ENCODE results near the gene OSMR. TPM values are rescaled to one million over a fixed set of nuclear protein-coding genes. Genes with fewer than 3 reads are reported as not detected.
"Not testable (repeated sequence)": the region's sequence is repeated elsewhere in the genome, so short reads cannot be mapped to it uniquely, and the experiment has no call there.

The OSMR gene
- polyA plus RNA-seq, 4 donors, result 0.22 to 9.2 (median 1.7) TPM

DNA sequence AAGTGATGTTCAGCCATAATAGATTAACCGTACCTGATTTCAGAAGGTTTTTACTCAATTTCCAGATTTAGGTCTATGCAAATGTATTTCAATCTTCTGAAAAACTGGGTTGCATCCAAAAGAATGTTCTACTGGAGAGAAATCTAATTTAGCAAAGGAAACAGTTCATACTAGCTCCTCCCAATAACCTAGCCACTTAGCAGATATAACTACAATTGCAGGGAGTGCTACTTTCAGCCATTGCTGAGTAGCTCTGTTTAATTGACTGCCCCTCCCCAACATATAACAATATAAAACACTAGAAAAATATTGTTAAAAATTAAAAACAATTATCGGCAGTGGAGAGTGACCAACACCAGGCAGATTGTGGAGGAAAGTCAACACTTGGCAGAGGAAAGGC is 7.9 kb upstream of the OSMR start:
- no peak overlapping the region for H3K4me3 ChIP-seq (ENCODE audit: low read depth in 1 of 3, low read length in 3 of 3)
- no peak for DNase-seq
- H3K9me3 ChIP-seq (ENCODE audit: control insufficient read depth in 2 of 2, insufficient read depth in 1 of 2, low read depth in 1 of 2, low read length in 1 of 2), result no peaks in the 10 kb centered on the region
- FAIRE-seq, result no peak
- no peaks in the 10 kb centered on the region for H3K4me1 ChIP-seq (ENCODE audit: control insufficient read depth in 3 of 3, insufficient read depth in 2 of 3, low read depth in 1 of 3, low read length in 2 of 3)
- no peaks in the 10 kb centered on the region for H3K36me3 ChIP-seq (ENCODE audit: control insufficient read depth in 3 of 3, insufficient read depth in 2 of 3, low read depth in 1 of 3, low read length in 3 of 3)
- no peaks in the 10 kb centered on the region for H3K27me3 ChIP-seq (ENCODE audit: control insufficient read depth in 3 of 3, insufficient read depth in 3 of 3, low read length in 3 of 3)
- no peak overlapping the region for H3K27ac ChIP-seq (ENCODE audit: low read depth in 1 of 3, low read length in 2 of 3)
- WGBS, 3 donors, result 62 to 91% (median 90%) methylated on average over 2 of the region's 2 CpGs

DNA sequence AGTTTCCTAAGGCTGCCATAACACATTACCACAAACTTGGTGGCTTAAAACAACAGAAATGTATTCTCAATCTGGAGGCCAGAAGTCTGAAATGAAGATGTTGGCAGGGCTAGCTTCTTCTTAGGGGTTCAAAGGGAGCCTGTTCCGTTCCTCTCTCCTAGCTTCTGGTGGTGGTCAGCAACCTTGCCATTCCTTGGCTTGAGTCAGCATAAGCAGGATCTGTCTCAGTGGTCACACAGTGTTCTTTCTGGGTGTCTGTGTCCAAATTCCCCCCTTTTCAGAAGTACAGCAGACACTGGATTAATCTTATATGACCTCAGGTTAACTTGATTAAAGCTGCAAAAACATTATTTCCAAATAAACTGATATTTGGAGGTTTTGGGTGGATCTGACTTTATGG is 2.1 kb upstream of the OSMR start:
- no peak overlapping the region for H3K4me3 ChIP-seq (ENCODE audit: low read depth in 1 of 3, low read length in 3 of 3)
- DNase-seq (no peak), FAIRE-seq (no peak)
- H3K27me3 ChIP-seq (ENCODE audit: control insufficient read depth in 3 of 3, insufficient read depth in 3 of 3, low read length in 3 of 3), result peaks cover 0 to 40% (median 6%) of the 10 kb centered on the region in 3 donors
- no peaks in the 10 kb centered on the region for H3K9me3 ChIP-seq (ENCODE audit: control insufficient read depth in 2 of 2, insufficient read depth in 1 of 2, low read depth in 1 of 2, low read length in 1 of 2)
- WGBS, 3 donors, result 81 to 90% (median 85%) methylated on average over 1 of the region's 1 CpG
- H3K27ac ChIP-seq (ENCODE audit: low read depth in 1 of 3, low read length in 2 of 3), result no peak overlapping the region
- no peaks in the 10 kb centered on the region for H3K36me3 ChIP-seq (ENCODE audit: control insufficient read depth in 3 of 3, insufficient read depth in 2 of 3, low read depth in 1 of 3, low read length in 3 of 3)
- no peaks in the 10 kb centered on the region for H3K4me1 ChIP-seq (ENCODE audit: control insufficient read depth in 3 of 3, insufficient read depth in 2 of 3, low read depth in 1 of 3, low read length in 2 of 3)

DNA sequence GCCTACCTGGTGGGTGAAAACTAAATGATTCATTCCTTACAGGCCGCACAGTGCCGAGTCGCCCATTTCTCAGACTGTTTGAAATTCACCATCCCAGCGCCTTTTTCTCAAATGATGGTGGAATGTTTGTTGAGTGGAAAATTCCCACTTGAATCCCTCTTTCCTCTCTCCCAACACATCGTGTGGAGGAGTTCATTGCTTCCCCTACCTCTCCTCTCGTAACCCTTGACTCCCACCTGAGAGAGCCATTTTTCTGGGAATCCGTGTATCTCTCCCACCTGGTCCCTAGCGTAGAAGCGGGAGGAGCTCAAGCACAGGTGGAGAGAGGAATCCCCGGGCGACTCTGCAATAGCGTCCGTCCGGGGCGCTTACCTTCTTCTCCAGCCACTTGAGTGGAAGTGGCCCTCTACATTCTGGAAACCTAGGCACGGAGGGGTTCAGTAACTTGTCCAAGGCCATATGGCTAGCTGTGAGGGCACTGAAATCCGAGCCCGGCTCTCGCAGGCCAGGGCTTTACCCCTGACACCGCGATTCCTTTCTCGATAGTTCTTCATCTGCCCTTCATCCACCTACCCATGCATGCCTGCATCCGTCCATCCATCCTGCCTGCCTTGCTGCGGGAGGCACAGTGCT is 683 bp downstream of the OSMR start:
- Histone ChIP-seq H3K9me3 (ENCODE audit: control insufficient read depth in 2 of 2, insufficient read depth in 1 of 2, low read depth in 1 of 2, low read length in 1 of 2) (peaks cover 0 to 4% of the 10 kb centered on the region in 2 donors), H3K4me3 (ENCODE audit: low read depth in 1 of 3, low read length in 3 of 3) (peak overlapping the region; percentile 48 to 57 (median 51)), H3K4me1 (ENCODE audit: control insufficient read depth in 3 of 3, insufficient read depth in 2 of 3, low read depth in 1 of 3, low read length in 2 of 3) (no peaks in the 10 kb centered on the region), H3K36me3 (ENCODE audit: control insufficient read depth in 3 of 3, insufficient read depth in 2 of 3, low read depth in 1 of 3, low read length in 3 of 3) (peaks cover 0 to 3% (median 0%) of the 10 kb centered on the region in 3 donors), H3K27ac (ENCODE audit: low read depth in 1 of 3, low read length in 2 of 3) (peak overlapping the region in 1 of 3 donors; percentile 93), H3K27me3 (ENCODE audit: control insufficient read depth in 3 of 3, insufficient read depth in 3 of 3, low read length in 3 of 3) (peaks cover 0 to 43% (median 6%) of the 10 kb centered on the region in 3 donors)
- DNase-seq, result no peak
- no peak for FAIRE-seq
- 19 to 32% (median 21%) methylated on average over 24 of the region's 24 CpGs for WGBS, 3 donors

DNA sequence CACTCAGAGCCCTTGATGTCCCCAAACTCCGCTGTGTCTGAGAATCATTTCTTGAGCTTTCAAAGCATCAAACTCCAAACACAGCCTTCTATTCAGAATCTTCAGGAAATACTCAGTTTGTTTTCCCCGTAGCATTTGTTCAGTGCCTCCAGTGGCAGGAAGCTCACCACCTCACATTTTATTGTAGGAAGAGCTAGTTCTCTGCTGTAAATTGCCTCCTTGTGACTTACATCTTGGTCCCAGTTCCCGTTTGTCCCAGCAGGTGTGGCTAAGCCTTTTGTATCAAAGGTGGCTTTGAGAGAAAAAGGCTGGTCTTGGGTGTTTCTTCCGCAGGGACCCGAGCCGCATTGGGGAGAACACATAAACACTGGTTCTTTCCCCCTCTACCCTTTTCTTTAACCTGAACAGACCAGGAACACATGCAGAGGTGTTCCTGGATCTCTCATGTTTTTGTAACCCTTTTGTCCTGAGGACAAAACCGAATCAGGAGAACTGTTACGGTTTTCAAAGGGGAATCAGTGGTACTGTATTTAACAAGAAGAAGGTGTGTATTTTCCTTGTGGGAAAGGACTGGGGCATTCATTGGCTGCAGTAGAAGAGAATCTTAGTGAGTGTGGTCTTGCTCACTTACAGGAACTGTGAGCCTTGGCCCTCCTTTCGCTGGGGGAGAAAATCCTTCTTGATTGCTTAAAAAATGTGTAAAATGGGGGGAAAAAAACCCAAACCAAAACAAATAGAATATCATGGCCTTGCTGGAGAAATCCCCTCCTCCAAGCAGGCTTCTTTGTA is 1.9 kb downstream of the OSMR start:
- peaks cover 0 to 43% (median 6%) of the 10 kb centered on the region in 3 donors for H3K27me3 ChIP-seq (ENCODE audit: control insufficient read depth in 3 of 3, insufficient read depth in 3 of 3, low read length in 3 of 3)
- H3K36me3 ChIP-seq (ENCODE audit: control insufficient read depth in 3 of 3, insufficient read depth in 2 of 3, low read depth in 1 of 3, low read length in 3 of 3), result peaks cover 0 to 3% (median 0%) of the 10 kb centered on the region in 3 donors
- FAIRE-seq (no peak), DNase-seq (no peak)
- peak overlapping the region in 1 of 3 donors; percentile 3 for H3K27ac ChIP-seq (ENCODE audit: low read depth in 1 of 3, low read length in 2 of 3)
- H3K4me1 ChIP-seq (ENCODE audit: control insufficient read depth in 3 of 3, insufficient read depth in 2 of 3, low read depth in 1 of 3, low read length in 2 of 3), result no peaks in the 10 kb centered on the region
- WGBS, 3 donors, result 60 to 65% (median 61%) methylated on average over 9 of the region's 9 CpGs
- peaks cover 0 to 5% of the 10 kb centered on the region in 2 donors for H3K9me3 ChIP-seq (ENCODE audit: control insufficient read depth in 2 of 2, insufficient read depth in 1 of 2, low read depth in 1 of 2, low read length in 1 of 2)
- no peak overlapping the region for H3K4me3 ChIP-seq (ENCODE audit: low read depth in 1 of 3, low read length in 3 of 3)

DNA sequence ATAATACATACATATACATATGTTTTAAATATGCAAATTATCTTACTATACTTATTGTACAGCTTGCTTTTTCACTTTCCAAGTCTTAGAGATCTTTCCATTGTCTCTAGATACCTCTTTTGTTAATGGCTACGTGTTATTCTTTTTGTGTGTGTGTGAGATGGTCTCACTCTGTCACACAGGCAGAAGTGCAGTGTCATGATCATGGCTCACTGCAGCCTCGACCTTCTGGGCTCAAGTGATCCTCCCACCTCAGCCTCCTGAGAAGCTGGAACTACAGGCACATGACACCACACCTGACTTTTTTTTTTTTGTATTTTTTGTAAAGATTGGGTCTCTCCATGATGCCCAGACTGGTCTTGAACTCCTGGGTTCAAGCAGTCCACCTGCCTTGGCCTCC is 2.8 kb downstream of the OSMR start:
- no peak overlapping the region for H3K27ac ChIP-seq (ENCODE audit: low read depth in 1 of 3, low read length in 2 of 3)
- no peak overlapping the region for H3K4me3 ChIP-seq (ENCODE audit: low read depth in 1 of 3, low read length in 3 of 3)
- peaks cover 0 to 5% of the 10 kb centered on the region in 2 donors for H3K9me3 ChIP-seq (ENCODE audit: control insufficient read depth in 2 of 2, insufficient read depth in 1 of 2, low read depth in 1 of 2, low read length in 1 of 2)
- DNase-seq (no peak), FAIRE-seq (no peak)
- 35 to 76% (median 62%) methylated on average over 2 of the region's 2 CpGs for WGBS, 3 donors
- peaks cover 0 to 41% (median 6%) of the 10 kb centered on the region in 3 donors for H3K27me3 ChIP-seq (ENCODE audit: control insufficient read depth in 3 of 3, insufficient read depth in 3 of 3, low read length in 3 of 3)
- peaks cover 0 to 3% (median 0%) of the 10 kb centered on the region in 3 donors for H3K36me3 ChIP-seq (ENCODE audit: control insufficient read depth in 3 of 3, insufficient read depth in 2 of 3, low read depth in 1 of 3, low read length in 3 of 3)
- no peaks in the 10 kb centered on the region for H3K4me1 ChIP-seq (ENCODE audit: control insufficient read depth in 3 of 3, insufficient read depth in 2 of 3, low read depth in 1 of 3, low read length in 2 of 3)

DNA sequence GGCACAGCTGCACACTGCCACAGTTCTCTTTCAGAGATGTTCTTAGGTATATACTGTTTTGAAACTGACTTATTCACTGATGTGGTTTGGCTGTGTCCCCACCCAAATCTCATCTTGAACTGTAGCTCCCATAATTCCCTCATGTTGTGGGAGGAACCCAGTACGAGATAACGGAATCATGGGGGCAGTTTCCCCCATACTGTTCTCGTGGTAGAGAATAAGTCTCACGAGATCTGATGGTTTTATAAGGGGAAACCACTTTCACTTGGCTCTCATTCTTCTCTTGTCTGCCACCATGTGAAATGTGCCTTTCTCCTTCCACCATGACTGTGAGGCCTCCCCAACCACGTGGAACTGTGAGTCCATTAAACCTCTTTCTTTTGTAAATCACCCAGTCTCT is 5.8 kb downstream of the OSMR start:
- FAIRE-seq, result not testable (repeated sequence)

DNA sequence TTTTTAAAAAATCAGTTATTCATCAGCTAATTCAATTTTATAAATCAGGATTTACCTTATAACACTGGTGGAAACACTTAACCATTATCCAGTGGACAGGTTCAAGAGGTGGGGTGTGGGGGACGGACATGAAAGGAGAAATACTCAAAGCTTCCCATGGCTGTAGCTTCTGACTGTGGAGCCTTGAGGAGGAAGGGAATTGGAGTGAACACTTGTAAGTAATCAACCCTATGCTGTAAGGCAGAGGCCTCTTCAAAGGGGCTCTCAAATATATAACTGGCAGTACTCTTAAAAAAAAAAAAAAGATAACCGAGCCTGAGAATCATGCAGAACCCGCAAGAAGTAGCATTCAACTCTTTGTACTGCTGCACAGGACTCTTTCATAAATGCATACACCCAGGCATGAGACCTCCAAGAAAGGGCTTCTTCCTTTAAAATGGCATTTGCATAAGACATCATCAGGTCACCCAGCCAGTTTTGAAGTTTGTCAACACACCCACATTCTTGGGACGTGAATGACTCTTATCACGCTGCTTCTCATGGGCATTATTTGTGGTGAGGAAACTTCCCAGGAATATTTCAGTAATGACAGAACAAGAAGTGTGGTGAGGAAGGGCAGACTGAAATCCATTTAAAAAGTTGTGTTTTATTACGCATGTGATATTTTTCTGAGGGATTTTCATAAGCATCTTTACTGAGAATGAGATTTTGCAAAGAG is 8.1 kb downstream of the OSMR start:
- Histone ChIP-seq H3K27me3 (ENCODE audit: control insufficient read depth in 3 of 3, insufficient read depth in 3 of 3, low read length in 3 of 3) (peaks cover 0 to 2% (median 0%) of the 10 kb centered on the region in 3 donors), H3K4me3 (ENCODE audit: low read depth in 1 of 3, low read length in 3 of 3) (no peak overlapping the region), H3K27ac (ENCODE audit: low read depth in 1 of 3, low read length in 2 of 3) (no peak overlapping the region), H3K36me3 (ENCODE audit: control insufficient read depth in 3 of 3, insufficient read depth in 2 of 3, low read depth in 1 of 3, low read length in 3 of 3) (peaks cover 0 to 3% (median 0%) of the 10 kb centered on the region in 3 donors), H3K4me1 (ENCODE audit: control insufficient read depth in 3 of 3, insufficient read depth in 2 of 3, low read depth in 1 of 3, low read length in 2 of 3) (no peaks in the 10 kb centered on the region), H3K9me3 (ENCODE audit: control insufficient read depth in 2 of 2, insufficient read depth in 1 of 2, low read depth in 1 of 2, low read length in 1 of 2) (peaks cover 0 to 5% of the 10 kb centered on the region in 2 donors)
- WGBS, 3 donors, result 62 to 76% (median 71%) methylated on average over 6 of the region's 6 CpGs
- DNase-seq, result no peak
- no peak for FAIRE-seq

More for the DNA sequence above, 5.8 kb downstream of the OSMR start:
- not testable (repeated sequence) for H3K27ac ChIP-seq (ENCODE audit: low read depth in 1 of 3, low read length in 2 of 3); H3K4me3 ChIP-seq (ENCODE audit: low read depth in 1 of 3, low read length in 3 of 3); H3K4me1 ChIP-seq (ENCODE audit: control insufficient read depth in 3 of 3, insufficient read depth in 2 of 3, low read depth in 1 of 3, low read length in 2 of 3); DNase-seq; H3K36me3 ChIP-seq (ENCODE audit: control insufficient read depth in 3 of 3, insufficient read depth in 2 of 3, low read depth in 1 of 3, low read length in 3 of 3); H3K9me3 ChIP-seq (ENCODE audit: control insufficient read depth in 2 of 2, insufficient read depth in 1 of 2, low read depth in 1 of 2, low read length in 1 of 2)
- H3K27me3 ChIP-seq (ENCODE audit: control insufficient read depth in 3 of 3, insufficient read depth in 3 of 3, low read length in 3 of 3), result peaks cover 0 to 19% (median 3%) of the 10 kb centered on the region in 3 donors
- WGBS, 3 donors, result 70 to 79% (median 71%) methylated on average over 5 of the region's 5 CpGs

DNA sequence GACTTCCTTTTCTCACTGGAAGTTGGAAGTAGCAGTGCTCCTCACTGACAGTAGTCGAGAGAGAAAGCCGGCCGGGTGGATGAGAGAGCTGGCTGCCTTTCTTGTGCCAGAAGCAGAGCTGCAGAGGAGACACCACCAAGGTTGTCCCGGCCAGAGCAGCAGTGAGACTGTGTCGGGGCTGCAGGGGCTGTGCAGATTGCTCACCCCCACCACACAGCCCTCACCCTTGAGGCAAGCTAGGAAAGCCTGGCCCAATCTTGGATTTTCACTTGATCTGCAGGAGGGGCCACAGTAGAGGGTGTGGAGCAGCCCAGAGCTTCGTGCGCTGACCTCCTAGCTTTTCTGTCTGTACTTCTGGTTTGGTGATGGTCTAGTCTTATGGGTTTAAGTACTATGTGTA is 9.1 kb downstream of the OSMR start:
- Histone ChIP-seq H3K4me1 (ENCODE audit: control insufficient read depth in 3 of 3, insufficient read depth in 2 of 3, low read depth in 1 of 3, low read length in 2 of 3) (no peaks in the 10 kb centered on the region), H3K27me3 (ENCODE audit: control insufficient read depth in 3 of 3, insufficient read depth in 3 of 3, low read length in 3 of 3) (no peaks in the 10 kb centered on the region), H3K27ac (ENCODE audit: low read depth in 1 of 3, low read length in 2 of 3) (no peak overlapping the region), H3K9me3 (ENCODE audit: control insufficient read depth in 2 of 2, insufficient read depth in 1 of 2, low read depth in 1 of 2, low read length in 1 of 2) (peaks cover 0 to 5% of the 10 kb centered on the region in 2 donors), H3K36me3 (ENCODE audit: control insufficient read depth in 3 of 3, insufficient read depth in 2 of 3, low read depth in 1 of 3, low read length in 3 of 3) (peaks cover 0 to 3% (median 0%) of the 10 kb centered on the region in 3 donors), H3K4me3 (ENCODE audit: low read depth in 1 of 3, low read length in 3 of 3) (no peak overlapping the region)
- no peak for DNase-seq
- WGBS, 3 donors, result 80 to 92% (median 83%) methylated on average over 6 to 7 of the region's 7 CpGs
- no peak for FAIRE-seq

All from small intestine (tissue), 7 donors.